ENCODE results near the gene ARHGAP42. TPM values are rescaled to one million over a fixed set of nuclear protein-coding genes. Genes with fewer than 3 reads are reported as not detected.

The ARHGAP42 gene
- total and polyA plus RNA-seq, 2 of the 13 experiments (the other 11 are each of a cell fraction or from before 2014, with no cell fraction given), result 2.5 to 4.3 TPM

DNA sequence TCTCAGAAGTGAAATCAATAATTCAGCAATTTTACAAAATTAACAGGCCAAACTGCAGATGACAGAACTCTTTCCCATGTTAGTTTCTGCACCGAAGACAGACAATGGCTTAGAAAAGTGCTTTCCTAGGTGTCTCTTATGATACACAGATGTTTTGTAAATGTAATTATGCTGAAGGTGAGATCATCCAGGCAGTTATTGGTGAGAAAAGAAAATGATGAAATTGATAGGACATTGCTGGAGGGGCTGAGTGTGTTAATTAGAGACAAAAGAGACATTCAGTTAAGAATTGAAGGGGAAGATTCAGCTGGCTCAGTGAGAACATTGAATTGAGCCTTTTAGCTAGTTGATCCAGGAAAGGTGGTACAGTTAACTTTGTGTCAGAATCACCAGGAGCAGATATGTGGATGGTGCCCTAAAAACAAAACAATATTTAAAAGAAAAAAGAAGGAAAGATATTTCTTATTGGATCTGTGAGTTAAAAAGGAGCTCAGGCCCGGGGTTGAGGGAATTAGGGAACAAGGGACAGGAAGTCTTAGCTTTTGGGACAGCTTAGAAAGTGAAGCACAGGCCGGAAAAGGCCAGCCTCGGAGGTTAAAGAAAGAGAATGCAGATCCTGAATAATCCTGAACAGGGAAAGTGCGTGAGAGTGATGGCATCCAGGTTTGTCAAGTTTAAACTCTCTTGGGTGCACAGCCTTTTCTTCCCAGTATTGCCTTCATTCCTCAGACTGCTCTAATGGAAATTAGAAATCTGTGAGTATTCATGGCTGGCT is 16.9 kb downstream of the ARHGAP42 start:
- no peaks in the 10 kb centered on the region for H3K79me2 ChIP-seq (ENCODE audit: insufficient read depth, low read length)
- ATAC-seq (no peak), DNase-seq (ENCODE audit: low spot score) (no peak), FAIRE-seq (no peak)
- intact Hi-C loops (cut with micrococcal nuclease; ENCODE audit: unreplicated experiment) (no loop called here), in situ Hi-C loops (cut with HindIII; ENCODE audit: extremely low pct_ligation_motif_present, low pct_unique_long_range_greater_than_20kb) (no loop called here)
- no peaks in the 10 kb centered on the region for H3K27me3 ChIP-seq (ENCODE audit: control insufficient read depth in 1 of 2, insufficient read depth in 2 of 2, low read length in 2 of 2)
- TF ChIP-seq SALL1 (CRISPR knock-in tag; IDR thresholded peaks at IDR 0.05) (no peak), CCDC6 (CRISPR knock-in tag; IDR thresholded peaks at IDR 0.05) (no peak), PCBP2 (optimal IDR thresholded peaks at IDR 0.05; ENCODE audit: low read depth, low read length, poor library complexity, severe bottlenecking) (no peak), PRMT3 (CRISPR knock-in tag; IDR thresholded peaks at IDR 0.05; ENCODE audit: borderline replicate concordance, low read depth) (no peak), SNAPC2 (CRISPR knock-in tag; IDR thresholded peaks at IDR 0.05) (no peak), CEBPB (IDR thresholded peaks at IDR 0.05; ENCODE audit: borderline replicate concordance, low read depth, low read length) (no peak), XRCC5 (optimal IDR thresholded peaks at IDR 0.05; ENCODE audit: low read length) (no peak)
- TF ChIP-seq, protein P1, sequence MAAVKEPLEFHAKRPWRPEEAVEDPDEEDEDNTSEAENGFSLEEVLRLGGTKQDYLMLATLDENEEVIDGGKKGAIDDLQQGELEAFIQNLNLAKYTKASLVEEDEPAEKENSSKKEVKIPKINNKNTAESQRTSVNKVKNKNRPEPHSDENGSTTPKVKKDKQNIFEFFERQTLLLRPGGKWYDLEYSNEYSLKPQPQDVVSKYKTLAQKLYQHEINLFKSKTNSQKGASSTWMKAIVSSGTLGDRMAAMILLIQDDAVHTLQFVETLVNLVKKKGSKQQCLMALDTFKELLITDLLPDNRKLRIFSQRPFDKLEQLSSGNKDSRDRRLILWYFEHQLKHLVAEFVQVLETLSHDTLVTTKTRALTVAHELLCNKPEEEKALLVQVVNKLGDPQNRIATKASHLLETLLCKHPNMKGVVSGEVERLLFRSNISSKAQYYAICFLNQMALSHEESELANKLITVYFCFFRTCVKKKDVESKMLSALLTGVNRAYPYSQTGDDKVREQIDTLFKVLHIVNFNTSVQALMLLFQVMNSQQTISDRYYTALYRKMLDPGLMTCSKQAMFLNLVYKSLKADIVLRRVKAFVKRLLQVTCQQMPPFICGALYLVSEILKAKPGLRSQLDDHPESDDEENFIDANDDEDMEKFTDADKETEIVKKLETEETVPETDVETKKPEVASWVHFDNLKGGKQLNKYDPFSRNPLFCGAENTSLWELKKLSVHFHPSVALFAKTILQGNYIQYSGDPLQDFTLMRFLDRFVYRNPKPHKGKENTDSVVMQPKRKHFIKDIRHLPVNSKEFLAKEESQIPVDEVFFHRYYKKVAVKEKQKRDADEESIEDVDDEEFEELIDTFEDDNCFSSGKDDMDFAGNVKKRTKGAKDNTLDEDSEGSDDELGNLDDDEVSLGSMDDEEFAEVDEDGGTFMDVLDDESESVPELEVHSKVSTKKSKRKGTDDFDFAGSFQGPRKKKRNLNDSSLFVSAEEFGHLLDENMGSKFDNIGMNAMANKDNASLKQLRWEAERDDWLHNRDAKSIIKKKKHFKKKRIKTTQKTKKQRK (IDR thresholded peaks at IDR 0.05; ENCODE audit: low read length), result no peak
- TF ChIP-seq, protein P2, sequence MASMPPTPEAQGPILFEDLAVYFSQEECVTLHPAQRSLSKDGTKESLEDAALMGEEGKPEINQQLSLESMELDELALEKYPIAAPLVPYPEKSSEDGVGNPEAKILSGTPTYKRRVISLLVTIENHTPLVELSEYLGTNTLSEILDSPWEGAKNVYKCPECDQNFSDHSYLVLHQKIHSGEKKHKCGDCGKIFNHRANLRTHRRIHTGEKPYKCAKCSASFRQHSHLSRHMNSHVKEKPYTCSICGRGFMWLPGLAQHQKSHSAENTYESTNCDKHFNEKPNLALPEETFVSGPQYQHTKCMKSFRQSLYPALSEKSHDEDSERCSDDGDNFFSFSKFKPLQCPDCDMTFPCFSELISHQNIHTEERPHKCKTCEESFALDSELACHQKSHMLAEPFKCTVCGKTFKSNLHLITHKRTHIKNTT (CRISPR knock-in tag; IDR thresholded peaks at IDR 0.05), result no peak
- TF ChIP-seq, protein P3, sequence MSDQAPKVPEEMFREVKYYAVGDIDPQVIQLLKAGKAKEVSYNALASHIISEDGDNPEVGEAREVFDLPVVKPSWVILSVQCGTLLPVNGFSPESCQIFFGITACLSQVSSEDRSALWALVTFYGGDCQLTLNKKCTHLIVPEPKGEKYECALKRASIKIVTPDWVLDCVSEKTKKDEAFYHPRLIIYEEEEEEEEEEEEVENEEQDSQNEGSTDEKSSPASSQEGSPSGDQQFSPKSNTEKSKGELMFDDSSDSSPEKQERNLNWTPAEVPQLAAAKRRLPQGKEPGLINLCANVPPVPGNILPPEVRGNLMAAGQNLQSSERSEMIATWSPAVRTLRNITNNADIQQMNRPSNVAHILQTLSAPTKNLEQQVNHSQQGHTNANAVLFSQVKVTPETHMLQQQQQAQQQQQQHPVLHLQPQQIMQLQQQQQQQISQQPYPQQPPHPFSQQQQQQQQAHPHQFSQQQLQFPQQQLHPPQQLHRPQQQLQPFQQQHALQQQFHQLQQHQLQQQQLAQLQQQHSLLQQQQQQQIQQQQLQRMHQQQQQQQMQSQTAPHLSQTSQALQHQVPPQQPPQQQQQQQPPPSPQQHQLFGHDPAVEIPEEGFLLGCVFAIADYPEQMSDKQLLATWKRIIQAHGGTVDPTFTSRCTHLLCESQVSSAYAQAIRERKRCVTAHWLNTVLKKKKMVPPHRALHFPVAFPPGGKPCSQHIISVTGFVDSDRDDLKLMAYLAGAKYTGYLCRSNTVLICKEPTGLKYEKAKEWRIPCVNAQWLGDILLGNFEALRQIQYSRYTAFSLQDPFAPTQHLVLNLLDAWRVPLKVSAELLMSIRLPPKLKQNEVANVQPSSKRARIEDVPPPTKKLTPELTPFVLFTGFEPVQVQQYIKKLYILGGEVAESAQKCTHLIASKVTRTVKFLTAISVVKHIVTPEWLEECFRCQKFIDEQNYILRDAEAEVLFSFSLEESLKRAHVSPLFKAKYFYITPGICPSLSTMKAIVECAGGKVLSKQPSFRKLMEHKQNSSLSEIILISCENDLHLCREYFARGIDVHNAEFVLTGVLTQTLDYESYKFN (CRISPR knock-in tag; conservative IDR thresholded peaks at IDR 0.05), result no peak
- H3K36me3 ChIP-seq (replicated peaks in 1 of 2; ENCODE audit: control insufficient read depth in 1 of 2, insufficient read depth in 2 of 2, low read length in 2 of 2), result no peaks in the 10 kb centered on the region
- H2AFZ ChIP-seq (ENCODE audit: low read length), result no peak overlapping the region
- H3K4me1 ChIP-seq (ENCODE audit: insufficient read depth, low read length), result no peaks in the 10 kb centered on the region
- BruUV-seq (replicated peaks), result no TSS peak
- ChIA-PET CTCF (ENCODE audit: low intra/inter-chr PET ratio, low total read pairs) (no interaction called here), POLR2A (no interaction called here)
- H3K9me3 ChIP-seq (ENCODE audit: low read length), result no peaks in the 10 kb centered on the region
- no peak overlapping the region for H3K4me2 ChIP-seq (ENCODE audit: low read depth, low read length)
- H3K9ac ChIP-seq (ENCODE audit: insufficient read depth, low read depth, low read length), result no peak overlapping the region
- no peaks in the 10 kb centered on the region for H4K20me1 ChIP-seq (ENCODE audit: insufficient read depth, low read length)
- H3K27ac ChIP-seq (ENCODE audit: extremely low read length, insufficient read depth, low read length), result no peak overlapping the region
- WGBS (ENCODE audit: low lambda C conversion rate), result 69% methylated on average over 5 of the region's 5 CpGs
- no peak overlapping the region for H3K4me3 ChIP-seq (replicated peaks in 1 of 3; ENCODE audit: insufficient read depth in 1 of 3, low read depth in 2 of 3, low read length in 3 of 3)

Measured in HepG2 (cell line).